GM18517 (cell line): ENCODE data around the gene SCGB1C2.
"Not testable (repeated sequence)": the region's sequence is repeated elsewhere in the genome, so short reads cannot be mapped to it uniquely, and the experiment has no call there.

Source experiments
- ATAC-seq: cut with Tn5 transposase; IDR thresholded peaks from one replicate; pipeline ENCODE4 v1.9.1; 2021; ENCODE audit warnings: mild to moderate bottlenecking, moderate library complexity; ENCODE audit not compliant: unreplicated experiment

SCGB1C2 gene

GRCh38 chr17:148757-149156 is 11.4 kb downstream of the SCGB1C2 start:
- no peak for ATAC-seq

DNA sequence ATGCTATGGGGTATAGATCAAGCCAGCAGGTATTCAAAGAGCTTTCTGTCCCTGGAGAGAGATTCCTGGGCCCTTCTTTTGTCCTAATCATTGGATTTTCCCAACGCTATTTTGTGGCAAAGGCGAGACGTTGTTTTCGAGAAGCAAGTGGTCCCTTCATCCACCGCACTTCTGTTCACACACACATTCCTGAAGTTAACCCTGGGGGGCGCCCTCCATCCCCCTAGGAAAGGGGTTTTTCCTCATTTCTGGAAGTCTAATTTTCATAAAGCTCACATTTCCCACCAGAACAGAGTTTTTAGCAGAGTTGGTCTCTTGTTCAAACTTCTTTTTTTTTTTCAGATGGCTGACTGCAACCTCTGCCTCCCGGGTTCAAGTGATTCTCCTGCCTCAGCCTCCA is 11.9 kb downstream of the SCGB1C2 start:
- no peak for ATAC-seq

GRCh38 chr17:149897-150584 is 12.7 kb downstream of the SCGB1C2 start:
- no peak for ATAC-seq

- ATAC-seq, result no peak
Observed at GRCh38 chr17:151004-151403, 13.6 kb downstream of the SCGB1C2 start.

DNA sequence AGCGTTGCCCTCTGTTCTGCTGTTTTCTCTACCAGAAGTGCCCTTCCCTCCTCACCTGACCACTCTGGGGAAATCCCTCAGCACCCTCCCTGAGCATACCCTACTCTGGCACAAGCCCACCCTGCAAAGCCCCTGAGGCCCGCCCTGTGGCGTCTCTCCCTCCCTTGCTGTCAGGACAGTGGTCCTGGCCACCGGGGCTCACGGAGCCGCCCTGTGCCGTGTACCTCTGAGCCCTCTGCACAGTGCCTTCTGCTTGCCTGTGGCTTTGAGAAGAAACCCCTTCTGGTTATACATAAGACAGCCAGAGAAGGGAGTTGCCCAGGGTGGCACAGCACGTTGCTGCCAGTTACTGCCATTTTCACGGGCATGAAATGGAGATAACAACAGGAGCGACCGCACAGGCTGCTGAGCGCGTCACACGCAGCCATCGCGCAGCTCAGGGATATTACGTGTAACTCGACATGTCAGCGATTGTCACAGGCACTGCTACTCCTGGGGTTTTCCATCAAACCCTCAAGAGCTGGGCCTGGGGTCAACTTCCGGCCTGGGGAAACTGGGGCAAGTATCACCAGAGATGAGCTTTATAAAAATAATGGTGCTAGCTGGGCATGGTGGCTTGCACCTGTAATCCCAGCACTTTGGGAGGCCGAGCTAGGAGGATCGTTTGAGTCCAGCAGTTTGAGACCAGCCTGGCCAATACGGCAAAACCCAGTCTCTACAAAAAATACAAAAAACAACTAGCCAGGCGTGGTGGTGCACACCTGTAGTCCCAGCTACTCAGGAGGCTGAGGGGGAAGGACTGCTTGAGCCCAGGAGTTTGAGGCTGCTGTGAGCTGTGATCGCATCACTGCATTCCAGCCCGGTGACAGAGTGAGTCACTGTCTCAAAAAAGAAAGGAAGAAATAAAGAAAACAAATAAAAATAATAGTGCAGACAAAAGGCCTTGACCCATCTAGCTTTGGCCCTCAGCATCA is 14.8 kb downstream of the SCGB1C2 start:
- no peak for ATAC-seq

- ATAC-seq, result no peak
Observed at GRCh38 chr17:152860-153420, 15.6 kb downstream of the SCGB1C2 start.

DNA sequence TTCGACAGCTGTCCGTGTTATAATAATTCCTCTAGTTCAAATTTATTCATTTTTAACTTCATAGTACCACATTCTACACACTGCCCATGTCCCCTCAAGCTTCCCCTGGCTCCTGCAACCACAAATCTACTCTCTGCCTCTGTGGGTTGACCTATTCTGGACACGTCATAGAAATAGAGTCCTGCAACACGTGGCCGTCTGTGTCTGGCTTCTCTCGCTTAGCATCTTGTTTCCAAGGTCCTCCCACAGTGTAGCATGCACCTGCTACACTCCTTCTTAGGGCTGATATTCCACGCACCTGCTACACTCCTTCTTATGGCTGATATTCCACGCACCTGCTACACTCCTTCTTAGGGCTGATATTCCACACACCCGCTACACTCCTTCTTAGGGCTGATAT is 16.5 kb downstream of the SCGB1C2 start:
- no peak for ATAC-seq

DNA sequence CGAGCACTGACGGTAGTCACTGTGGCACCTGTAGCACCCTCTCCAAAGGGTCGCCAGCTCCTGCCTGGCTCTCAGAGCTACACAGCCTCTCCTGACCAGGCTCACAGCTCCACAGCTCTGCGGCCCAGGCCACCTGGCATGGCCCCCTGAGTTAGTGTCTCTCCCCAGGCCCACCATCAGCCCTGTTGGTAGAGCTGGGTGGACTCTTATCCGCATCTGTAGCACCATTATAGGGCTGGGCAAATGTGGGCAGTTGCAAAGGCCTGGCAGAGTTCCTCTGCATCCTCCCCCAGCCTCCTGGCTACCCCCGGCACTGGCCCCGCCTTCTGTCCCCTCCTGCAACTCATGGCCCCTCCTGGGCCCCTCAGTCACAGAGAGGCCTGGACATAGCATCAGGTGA is 18.2 kb downstream of the SCGB1C2 start:
- ATAC-seq, result no peak

GRCh38 chr17:156094-156621 is 18.8 kb downstream of the SCGB1C2 start:
- ATAC-seq, result no peak

GRCh38 chr17:156946-157345 is 19.6 kb downstream of the SCGB1C2 start:
- no peak for ATAC-seq

DNA sequence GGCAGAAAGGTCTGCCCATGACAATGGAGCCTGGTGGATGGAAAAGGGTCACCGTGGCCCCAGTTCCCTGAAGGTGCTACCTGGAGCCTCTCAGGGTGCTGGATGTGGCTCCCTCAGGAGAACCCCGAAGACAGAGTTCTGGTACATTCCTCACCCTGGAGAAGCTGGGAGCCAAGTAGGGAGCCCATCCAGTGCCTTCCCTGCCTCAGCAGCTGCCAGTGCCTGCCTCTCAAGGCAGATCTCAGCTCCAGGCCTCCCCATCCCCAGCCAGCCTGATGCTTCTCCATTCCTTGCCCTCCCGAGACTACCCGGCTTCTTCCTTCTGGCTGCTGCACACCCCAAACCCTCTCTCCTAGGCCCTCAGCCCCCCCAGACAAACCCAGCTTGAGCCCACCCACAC is 20.5 kb downstream of the SCGB1C2 start:
- no peak for ATAC-seq

- no peak for ATAC-seq
Observed at GRCh38 chr17:158379-158778, 21.0 kb downstream of the SCGB1C2 start.

GRCh38 chr17:159609-160008 is 22.2 kb downstream of the SCGB1C2 start:
- no peak for ATAC-seq

- ATAC-seq, result no peak
Observed at GRCh38 chr17:160336-160735, 23.0 kb downstream of the SCGB1C2 start.

DNA sequence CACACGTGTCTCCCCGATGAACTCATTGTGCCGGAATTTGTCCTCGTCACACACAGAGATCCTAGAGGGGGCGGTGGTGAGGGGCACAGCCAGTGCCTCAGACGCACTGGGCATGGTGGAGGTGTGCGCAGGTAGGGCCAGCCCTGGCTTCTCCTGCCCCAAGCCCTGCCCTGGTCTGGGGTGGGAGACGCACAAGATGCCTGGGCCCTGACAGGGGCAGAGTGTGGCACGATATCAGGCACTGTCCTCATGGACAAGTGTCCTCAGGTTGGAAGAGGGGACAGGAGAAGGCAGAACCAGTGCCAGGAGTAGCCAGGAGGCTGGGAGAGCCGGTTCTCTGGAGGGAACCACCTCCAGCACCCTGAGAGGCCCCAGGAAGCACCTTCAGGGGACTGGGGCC is 24.1 kb downstream of the SCGB1C2 start:
- no peak for ATAC-seq

GRCh38 chr17:162689-163088 is 25.3 kb downstream of the SCGB1C2 start:
- no peak for ATAC-seq

DNA sequence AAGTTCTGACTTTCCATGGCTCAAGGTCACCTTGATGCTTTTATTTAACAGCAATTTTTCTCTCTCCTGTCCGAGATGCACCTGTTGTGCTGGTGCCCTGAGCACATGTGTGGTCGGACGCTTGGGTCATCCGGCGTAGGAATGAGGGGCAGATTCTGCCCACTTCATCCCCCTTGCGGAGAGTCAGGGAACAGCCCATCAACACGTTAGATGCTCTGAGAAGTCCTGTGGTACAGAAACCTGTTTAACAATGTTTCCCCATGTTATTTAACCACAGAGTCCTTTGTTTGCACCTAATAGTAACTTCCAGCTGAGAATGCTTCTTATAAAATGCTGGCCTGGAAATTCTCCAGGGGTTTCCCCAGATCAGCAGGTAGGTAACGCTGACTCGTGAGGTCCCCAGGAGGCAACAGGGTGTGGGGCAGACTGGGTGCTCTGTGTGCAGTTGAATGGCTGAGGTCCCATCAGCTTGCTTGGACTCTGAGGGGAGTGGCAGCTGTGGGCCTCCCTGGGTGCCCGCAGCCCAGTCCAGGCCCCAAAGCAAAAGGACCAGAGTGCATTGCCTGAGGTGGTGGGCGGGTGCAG is 26.2 kb downstream of the SCGB1C2 start:
- ATAC-seq, result no peak

DNA sequence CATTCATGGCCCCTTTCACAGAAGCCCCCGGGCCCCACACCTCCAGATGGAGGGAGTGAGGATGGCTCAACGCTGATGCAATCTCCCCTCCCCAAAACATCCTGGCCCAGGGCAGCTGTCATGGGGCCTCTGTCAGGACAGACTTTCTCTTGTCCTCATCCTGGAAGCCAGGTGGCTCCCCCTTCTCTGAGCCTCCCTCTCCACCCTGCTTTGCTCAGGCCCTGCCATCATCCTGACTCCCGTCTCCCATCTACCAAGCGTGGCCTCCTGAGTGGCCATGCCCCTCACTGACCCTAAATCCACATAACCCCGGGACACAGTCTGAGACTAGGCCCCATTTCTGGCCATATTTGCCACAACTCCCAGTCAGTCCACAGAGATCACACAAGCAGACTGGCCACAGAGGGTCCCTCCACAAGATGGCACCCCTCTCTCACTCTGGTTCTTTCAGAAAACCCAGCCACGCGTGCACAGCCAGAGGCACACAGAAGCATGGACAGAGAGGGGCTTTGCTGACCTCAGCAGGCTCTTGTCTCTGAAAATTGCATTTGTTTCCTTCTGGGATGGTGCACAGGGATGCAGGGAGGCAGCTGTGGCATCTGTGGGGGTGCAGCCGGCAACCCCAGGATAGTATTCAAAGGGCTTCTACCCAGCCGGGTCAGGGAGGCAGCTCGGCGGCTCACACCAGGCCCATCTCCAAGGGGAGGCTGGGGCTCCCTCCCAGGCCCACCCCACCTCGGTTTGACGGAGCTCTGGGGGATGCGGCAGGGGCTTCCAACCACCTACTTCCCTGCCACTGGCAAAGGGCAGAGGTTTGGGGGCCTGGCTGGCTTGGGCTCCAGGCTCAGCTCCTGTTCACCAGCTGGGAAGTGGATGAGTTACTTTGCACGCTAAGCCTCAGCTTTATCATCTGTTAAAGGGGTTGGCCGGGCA is 27.2 kb downstream of the SCGB1C2 start:
- ATAC-seq, result no peak

DNA sequence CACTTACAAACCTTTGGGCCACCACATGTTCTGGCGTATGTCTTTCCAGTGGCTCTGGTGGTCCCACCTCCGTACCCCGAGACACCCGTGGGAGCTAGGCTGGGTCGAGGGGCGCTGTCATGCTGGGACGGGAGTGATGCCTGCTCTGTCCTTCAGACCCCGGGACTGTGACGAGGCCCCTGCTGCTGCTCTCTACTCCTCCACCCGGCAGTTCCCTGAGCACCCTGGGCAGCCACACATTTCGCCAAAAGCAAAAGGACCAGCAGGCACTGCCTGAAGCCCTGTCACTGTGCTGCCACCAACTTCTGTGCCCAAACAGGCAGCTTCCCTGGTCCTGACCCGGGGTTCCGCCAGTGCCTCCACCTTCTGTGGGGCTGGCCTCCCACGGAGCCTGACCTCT is 28.6 kb downstream of the SCGB1C2 start:
- no peak for ATAC-seq

GRCh38 chr17:168614-169013 is 31.2 kb downstream of the SCGB1C2 start:
- ATAC-seq, result not testable (repeated sequence)
